ENCODE data around the gene CELA3B. TPM values are rescaled to one million over a fixed set of nuclear protein-coding genes. Genes with fewer than 3 reads are reported as not detected.
A peak's percentile ranks its signal among the peaks of the same experiment; 100 is the strongest.
"Not testable (repeated sequence)": the region's sequence is repeated elsewhere in the genome, so short reads cannot be mapped to it uniquely, and the experiment has no call there.

CELA3B gene
- total RNA-seq, 1 donor from 2014 or later = 7.4 TPM

GRCh38 chr1:22005261-22006149 is 28.7 kb downstream of the CELA3B start:
- peak; percentile 89 for ATAC-seq
- not testable (repeated sequence) for DNase-seq (ENCODE audit: low spot score)

GRCh38 chr1:22006736-22007135 is 29.9 kb downstream of the CELA3B start:
- not testable (repeated sequence) for ATAC-seq; DNase-seq (ENCODE audit: low spot score)

- not testable (repeated sequence) for DNase-seq (ENCODE audit: low spot score); ATAC-seq
Observed at GRCh38 chr1:22007262-22007661, 30.4 kb downstream of the CELA3B start.

GRCh38 chr1:22009566-22009965 is 32.7 kb downstream of the CELA3B start:
- DNase-seq (ENCODE audit: low spot score); ATAC-seq: not testable (repeated sequence)

- not testable (repeated sequence) for ATAC-seq; DNase-seq (ENCODE audit: low spot score)
Observed at GRCh38 chr1:22012752-22013151, 35.9 kb downstream of the CELA3B start.

GRCh38 chr1:22014575-22015206 is 37.9 kb downstream of the CELA3B start:
- ATAC-seq; DNase-seq (ENCODE audit: low spot score): not testable (repeated sequence)

GRCh38 chr1:22018583-22019559 is 42.0 kb downstream of the CELA3B start:
- ATAC-seq (peak; percentile 37), DNase-seq (ENCODE audit: low spot score) (no peak)

- DNase-seq (ENCODE audit: low spot score) = no peak
- no peak for ATAC-seq
Observed at GRCh38 chr1:22021061-22021460, 44.2 kb downstream of the CELA3B start.

- peak; percentile 65 for ATAC-seq
- DNase-seq (ENCODE audit: low spot score) = peak; percentile 54
Observed at GRCh38 chr1:22024485-22025367, 47.9 kb downstream of the CELA3B start.

- ATAC-seq (peak; percentile 88), DNase-seq (ENCODE audit: low spot score) (peak; percentile 75)
Observed at GRCh38 chr1:22025368-22026155, 48.7 kb downstream of the CELA3B start.

GRCh38 chr1:22026924-22027289 is 50.1 kb downstream of the CELA3B start:
- DNase-seq (ENCODE audit: low spot score) = no peak
- ATAC-seq = no peak

- ATAC-seq (no peak), DNase-seq (ENCODE audit: low spot score) (no peak)
Observed at GRCh38 chr1:22030057-22030456, 53.2 kb downstream of the CELA3B start.

GRCh38 chr1:22030473-22030872 is 53.7 kb downstream of the CELA3B start:
- no peak for DNase-seq (ENCODE audit: low spot score)
- ATAC-seq = no peak

- DNase-seq (ENCODE audit: low spot score) (no peak), ATAC-seq (peak; percentile 18)
Observed at GRCh38 chr1:22031214-22031962, 54.6 kb downstream of the CELA3B start.

- ATAC-seq; DNase-seq (ENCODE audit: low spot score): not testable (repeated sequence)
Observed at GRCh38 chr1:22034834-22035233, 58.0 kb downstream of the CELA3B start.

GRCh38 chr1:22037520-22037919 is 60.7 kb downstream of the CELA3B start:
- no peak for ATAC-seq

GRCh38 chr1:22038036-22038435 is 61.2 kb downstream of the CELA3B start:
- ATAC-seq (no peak), DNase-seq (ENCODE audit: low spot score) (no peak)

More at GRCh38 chr1:22037520-22037919, 60.7 kb downstream of the CELA3B start:
- no peak for DNase-seq (ENCODE audit: low spot score)

All from left lobe of liver (tissue), 2 donors.